IMR-90 (cell line): ENCODE results near the gene PPP1R13L. TPM values are rescaled to one million over a fixed set of nuclear protein-coding genes. Genes with fewer than 3 reads are reported as not detected.

Experiments used
- ATAC-seq: fragments of 200-7000 bp; cut with Tn5 transposase; 2 replicates; pipeline ENCODE4 v1.9.1; 2020; ENCODE audit warnings: low read depth, mild to moderate bottlenecking, moderate library complexity
- BruUV-seq: library from RNA; stranded (reverse); fragments of 400-500 nt; replicated peaks from 2 replicates; lab custom pipeline; 2021; lab: Mats Ljungman, UMichigan
- CTCF ChIA-PET: fragments of 300-600 bp; formaldehyde crosslinking; extraction: SDS; loops from one replicate; lab custom pipeline; 2021; ENCODE audit warnings: antibody characterized with exemption; lab: Yijun Ruan, JAX
- POLR2A ChIA-PET: fragments of 300-600 bp; sonication (Branson Sonifier 250); formaldehyde crosslinking; loops from one replicate; lab custom pipeline; 2022; ENCODE audit warnings: antibody characterized with exemption; ENCODE audit not compliant: unreplicated experiment; lab: Charles Lee
- DNase-seq: peaks from one replicate; pipeline ENCODE4 v3.0.0; 2013
- H2AFZ ChIP-seq: replicated peaks from 2 replicates; pipeline ENCODE3; 2013; ENCODE audit warnings: low read length, mild to moderate bottlenecking; ENCODE audit not compliant: poor library complexity
- H2AK5ac ChIP-seq: 2 replicates; pipeline ENCODE4 v1.6.1; 2013; ENCODE audit warnings: low read depth, low read length, inconsistent platforms
- H2AK9ac ChIP-seq: replicated peaks from 2 replicates; pipeline ENCODE3; 2013; ENCODE audit warnings: mild to moderate bottlenecking, low read depth, low read length, moderate library complexity; ENCODE audit not compliant: poor library complexity
- H2BK120ac ChIP-seq: 2 replicates; pipeline ENCODE4 v1.6.1; 2013; ENCODE audit warnings: low read depth, low read length, inconsistent platforms
- H2BK15ac ChIP-seq: 3 replicates; pipeline ENCODE4 v1.6.1; 2013; ENCODE audit warnings: low read depth, low read length, inconsistent platforms
- H2BK20ac ChIP-seq: 2 replicates; pipeline ENCODE4 v1.6.1; 2013; ENCODE audit warnings: low read depth, mild to moderate bottlenecking, inconsistent platforms, low read length, moderate library complexity
- H2BK5ac ChIP-seq: 2 replicates; pipeline ENCODE4 v1.6.1; 2013; ENCODE audit warnings: mild to moderate bottlenecking, low read depth, low read length, inconsistent platforms; ENCODE audit not compliant: poor library complexity, severe bottlenecking
- H3K14ac ChIP-seq: replicated peaks from 2 replicates; pipeline ENCODE4 v1.6.1; 2013; ENCODE audit warnings: low read depth, low read length, inconsistent platforms
- H3K18ac ChIP-seq: 2 replicates; pipeline ENCODE4 v1.6.1; 2013; ENCODE audit warnings: low read depth, low read length, control low read depth
- H3K23ac ChIP-seq: 2 replicates; pipeline ENCODE4 v1.6.1; 2013; ENCODE audit warnings: low read depth, low read length, inconsistent platforms
- H3K27ac ChIP-seq: 2 replicates; pipeline ENCODE4 v1.5.1; 2013; ENCODE audit warnings: mild to moderate bottlenecking, control low read depth, low read length; ENCODE audit not compliant: insufficient read depth
- H3K27me3 ChIP-seq: 2 replicates; pipeline ENCODE4 v1.6.1; 2013; ENCODE audit warnings: low read length; ENCODE audit not compliant: control insufficient read depth, insufficient read depth
- H3K36me3 ChIP-seq: 2 replicates; pipeline ENCODE4 v1.6.1; 2013; ENCODE audit warnings: low read length, mixed read lengths; ENCODE audit not compliant: control insufficient read depth, insufficient read depth
- H3K4ac ChIP-seq: 2 replicates; pipeline ENCODE4 v1.6.1; 2013; ENCODE audit warnings: low read depth, low read length, inconsistent platforms
- H3K4me1 ChIP-seq: 2 replicates; pipeline ENCODE4 v1.6.1; 2013; ENCODE audit warnings: low read length, mixed read lengths; ENCODE audit not compliant: control insufficient read depth, insufficient read depth
- H3K4me2 ChIP-seq: 2 replicates; pipeline ENCODE4 v1.6.1; 2013; ENCODE audit warnings: low read depth, mild to moderate bottlenecking, control low read depth, low read length, moderate library complexity
- H3K4me3 ChIP-seq: 2 replicates; pipeline ENCODE4 v1.5.1; 2013; ENCODE audit warnings: low read depth, mild to moderate bottlenecking, control low read depth, low read length, moderate library complexity; ENCODE audit not compliant: insufficient read depth
- H3K56ac ChIP-seq: 2 replicates; pipeline ENCODE4 v1.6.1; 2013; ENCODE audit warnings: low read length, inconsistent platforms; ENCODE audit not compliant: insufficient read depth; ENCODE audit errors: extremely low read depth
- H3K79me1 ChIP-seq, 2 experiments: 2 replicates each; pipeline ENCODE4 v1.6.1; 2013; ENCODE audit warnings: low read length in 2 of 2, inconsistent platforms in 1 of 2, low read depth in 1 of 2
- H3K9ac ChIP-seq: 2 replicates; pipeline ENCODE4 v1.6.1; 2013; ENCODE audit warnings: low read depth, low read length, control low read depth
- H3K9me1 ChIP-seq: 2 replicates; pipeline ENCODE4 v1.6.1; 2013; ENCODE audit warnings: low read length, inconsistent platforms; ENCODE audit not compliant: insufficient read depth
- H3K9me3 ChIP-seq: 2 replicates; pipeline ENCODE4 v1.6.1; 2013; ENCODE audit warnings: low read length; ENCODE audit not compliant: control insufficient read depth, insufficient read depth
- H4K20me1 ChIP-seq: 2 replicates; pipeline ENCODE4 v1.6.1; 2013; ENCODE audit warnings: low read length, inconsistent platforms; ENCODE audit not compliant: insufficient read depth
- H4K5ac ChIP-seq: 2 replicates; pipeline ENCODE4 v1.6.1; 2013; ENCODE audit warnings: mild to moderate bottlenecking, low read depth, low read length, control low read depth
- H4K8ac ChIP-seq, 2 experiments: 2 replicates each; pipeline ENCODE4 v1.6.1; 2013; ENCODE audit warnings: low read depth in 2 of 2, low read length in 2 of 2, control low read depth in 1 of 2, inconsistent platforms in 1 of 2
- H4K91ac ChIP-seq: 2 replicates; pipeline ENCODE4 v1.6.1; 2013; ENCODE audit warnings: low read depth, low read length, inconsistent platforms; ENCODE audit not compliant: insufficient read depth
- FOS ChIP-seq: fragments of 150-350 bp; IDR thresholded peaks from 2 replicates; pipeline ENCODE4 v1.6.1; 2016; ENCODE audit warnings: low read depth, low read length
- MAFK ChIP-seq: IDR thresholded peaks from 2 replicates; pipeline ENCODE4 v1.6.1; 2012; ENCODE audit warnings: low read depth, low read length, improper control_type of control experiment
- NFE2L2 ChIP-seq: fragments of 150-350 bp; IDR thresholded peaks from 2 replicates; pipeline ENCODE4 v1.6.1; 2016; ENCODE audit warnings: low read depth, mild to moderate bottlenecking, low read length
- RCOR1 ChIP-seq: IDR thresholded peaks from 2 replicates; pipeline ENCODE4 v1.6.1; 2012; ENCODE audit warnings: mild to moderate bottlenecking, low read length, improper control_type of control experiment; ENCODE audit not compliant: insufficient replicate concordance
- SMC3 ChIP-seq: fragments of 150-350 bp; IDR thresholded peaks from 2 replicates; pipeline ENCODE4 v1.6.1; 2016; ENCODE audit warnings: low read depth, mild to moderate bottlenecking, antibody characterized with exemption, low read length, moderate library complexity
- WGBS, 2 experiments: methylation state at CpG; one replicate each; pipeline versions ENCODE4 v1.1.5 to v1.1.7; 2013; ENCODE audit warnings: missing lambda C conversion rate in 2 of 2; ENCODE audit not compliant: insufficient read length in 1 of 2; ENCODE audit errors: extremely low coverage in 2 of 2; 5-methylcytosine and 5-hydroxymethylcytosine counted together
- dilution Hi-C: fragments of 300-500 bp; cut with HindIII; formaldehyde crosslinking; loops from one replicate; pipeline ENCODE4 v1.14.3; 2018; ENCODE audit warnings: low sequenced_read_pairs; ENCODE audit not compliant: unreplicated experiment
- in situ Hi-C: fragments of 300-500 bp; cut with MboI; formaldehyde crosslinking; loops from 3 replicates; pipeline ENCODE4 v1.14.3; 2019; ENCODE audit warnings: low sequenced_read_pairs, inconsistent platforms, mixed read lengths
- intact Hi-C: fragments of 100-400 bp; cut with micrococcal nuclease; formaldehyde crosslinking; loops from 2 replicates; pipeline ENCODE4 v1.10.0; 2022
- polyA plus RNA-seq, 3 experiments: library from polyadenylated mRNA; depleted of rRNA; stranded (reverse); fragments of >200 nt; gene quantifications; 2 replicates each; pipeline ENCODE4 v1.2.3, GENCODE V29; 2012; ENCODE audit warnings: low replicate concordance in 1 of 3
- total RNA-seq: library from RNA; depleted of rRNA; stranded (reverse); fragments of >200 nt; gene quantifications from 2 replicates; pipeline ENCODE4 v1.2.3, GENCODE V29; 2012
- TF ChIP-seq, protein P1 (sequence below): fragments of 150-350 bp; IDR thresholded peaks from 2 replicates; pipeline ENCODE4 v1.6.1; 2017; ENCODE audit warnings: mild to moderate bottlenecking, antibody characterized with exemption, low read length, low read depth

Gene PPP1R13L
- total and polyA plus RNA-seq, 2 of the 4 experiments (the other 2 are of a cell fraction): 3.0 to 13.3 TPM

DNA sequence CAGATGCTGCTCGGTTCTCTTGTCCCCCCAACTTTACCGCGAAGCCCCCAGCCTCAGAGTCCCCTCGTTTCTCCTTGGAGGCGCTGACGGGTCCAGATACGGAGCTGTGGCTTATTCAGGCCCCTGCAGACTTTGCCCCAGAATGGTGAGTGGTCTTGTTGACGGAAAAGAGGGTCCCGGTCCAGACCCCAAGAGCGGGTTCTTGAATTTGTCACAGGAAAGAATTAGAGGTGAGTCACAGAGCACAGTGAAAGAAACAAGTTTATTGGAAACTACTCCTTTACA is 2.2 kb upstream of the PPP1R13L start:
- Histone ChIP-seq H3K14ac (no peak overlapping the region), H4K8ac (no peak overlapping the region; a peak in 1 of 4 replicates), H2BK120ac (no peak overlapping the region), H4K91ac (no peak overlapping the region), H3K18ac (no peak overlapping the region), H3K23ac (peak overlapping the region; percentile 41; the same call in 1 of the 2 replicates), H4K5ac (no peak overlapping the region), H3K9me1 (peaks cover 3% of the 10 kb centered on the region; the same call in 1 of the 2 replicates), H2AK5ac (no peak overlapping the region), H3K79me1 (peaks cover 10 to 57% of the 10 kb centered on the region in 2 experiments; a peak in 3 of 4 replicates), H2BK20ac (no peak overlapping the region), H2BK15ac (no peak overlapping the region), H3K27ac (peak overlapping the region; percentile 28; the same call in 1 of the 2 replicates), H3K56ac (0 out of 2 replicates have a peak overlapping the region, but pooled peaks have one; percentile 43), H2BK5ac (no peak overlapping the region), H3K4me3 (peak overlapping the region; percentile 89), H3K4ac (no peak overlapping the region), H2AK9ac (peak overlapping the region; percentile 92), H3K4me2 (peak overlapping the region; percentile 82), H3K9ac (peak overlapping the region; percentile 55), H3K27me3 (no peaks in the 10 kb centered on the region), H3K36me3 (peaks cover 2% of the 10 kb centered on the region), H3K4me1 (peaks cover 5% of the 10 kb centered on the region), H4K20me1 (no peaks in the 10 kb centered on the region; the same call in 1 of the 2 replicates), H2AFZ (peak overlapping the region; percentile 92), H3K9me3 (no peaks in the 10 kb centered on the region)
- in situ Hi-C loops (no loop called here), intact Hi-C loops (no loop called here), dilution Hi-C loops (no loop called here)
- DNase-seq (no peak), ATAC-seq (no peak)
- BruUV-seq: no TSS peak
- WGBS, 2 experiments: no CpG with 5 or more reads among the region's 10 CpGs
- no peak for TF ChIP-seq MAFK
- no peak for TF ChIP-seq RCOR1
- TF ChIP-seq NFE2L2: no peak
- no peak for TF ChIP-seq SMC3
- TF ChIP-seq FOS: no peak
- TF ChIP-seq, protein P1, sequence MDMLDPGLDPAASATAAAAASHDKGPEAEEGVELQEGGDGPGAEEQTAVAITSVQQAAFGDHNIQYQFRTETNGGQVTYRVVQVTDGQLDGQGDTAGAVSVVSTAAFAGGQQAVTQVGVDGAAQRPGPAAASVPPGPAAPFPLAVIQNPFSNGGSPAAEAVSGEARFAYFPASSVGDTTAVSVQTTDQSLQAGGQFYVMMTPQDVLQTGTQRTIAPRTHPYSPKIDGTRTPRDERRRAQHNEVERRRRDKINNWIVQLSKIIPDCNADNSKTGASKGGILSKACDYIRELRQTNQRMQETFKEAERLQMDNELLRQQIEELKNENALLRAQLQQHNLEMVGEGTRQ: no peak
- ChIA-PET POLR2A (no interaction called here), CTCF (no interaction called here)
